ENCODE results near the gene ACSS1.
A peak's percentile ranks its signal among the peaks of the same experiment; 100 is the strongest.

ACSS1 gene

DNA sequence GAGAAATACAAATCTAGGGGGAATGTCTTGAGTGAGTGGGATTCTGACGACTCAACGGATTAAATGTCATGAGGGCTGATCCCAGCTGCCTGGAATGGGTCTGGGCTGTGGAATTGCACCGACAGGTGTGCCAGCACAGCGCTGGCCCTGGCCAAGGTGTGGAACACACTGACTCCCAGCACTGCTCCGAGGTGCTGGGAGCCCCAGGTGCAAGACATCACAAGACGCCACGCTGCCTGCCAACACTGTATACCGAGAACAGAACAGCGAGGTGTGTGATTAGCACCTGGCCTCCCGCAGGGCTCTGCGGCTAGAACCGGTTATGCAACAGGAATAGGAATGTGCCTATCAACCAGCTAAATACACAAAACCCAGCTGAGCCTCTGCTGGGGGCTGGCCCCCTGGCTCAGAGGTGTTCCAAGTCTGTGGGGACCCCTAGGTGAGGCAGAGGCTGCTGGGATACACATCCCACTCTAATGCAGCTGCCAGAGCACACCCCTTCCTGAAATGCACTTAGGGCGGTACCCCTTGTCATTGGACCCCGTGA lies 40.6 kb downstream of the ACSS1 start:
- Histone ChIP-seq H2AK5ac (ENCODE audit: low read length) (no peak overlapping the region), H2BK5ac (ENCODE audit: low read depth, low read length, poor library complexity) (no peak overlapping the region), H3K36me3 (ENCODE audit: control insufficient read depth in 1 of 2, insufficient read depth in 2 of 2, low read length in 2 of 2) (no peaks in the 10 kb centered on the region), H3K27ac (ENCODE audit: low read depth, low read length) (no peak overlapping the region), H3K14ac (ENCODE audit: low read length) (no peak overlapping the region), H3K4me2 (ENCODE audit: low read length) (no peak overlapping the region), H3K4me1 (ENCODE audit: control insufficient read depth in 1 of 2, insufficient read depth in 2 of 2, low read length in 2 of 2) (peaks cover 5 to 6% of the 10 kb centered on the region in 2 experiments), H3K23ac (ENCODE audit: low read length) (no peak overlapping the region), H3K9ac (ENCODE audit: low read length) (no peak overlapping the region), H4K91ac (ENCODE audit: low read depth, low read length) (no peak overlapping the region), H3K27me3 (ENCODE audit: insufficient read depth, low read length) (no peaks in the 10 kb centered on the region), H3K4me3 (ENCODE audit: low read depth, low read length) (no peak overlapping the region), H3K79me1 (ENCODE audit: low read length) (no peaks in the 10 kb centered on the region), H2BK120ac (ENCODE audit: insufficient read depth, low read length, poor library complexity) (no peak overlapping the region), H3K18ac (ENCODE audit: low read length) (no peak overlapping the region), H4K8ac (ENCODE audit: low read depth, low read length) (no peak overlapping the region), H3K9me3 (ENCODE audit: insufficient read depth, low read depth, low read length) (peaks cover 1% of the 10 kb centered on the region), H4K12ac (ENCODE audit: low read depth, low read length) (no peak overlapping the region), H2AFZ (ENCODE audit: insufficient read depth, low read length, poor library complexity) (no peak overlapping the region), H3K79me2 (ENCODE audit: control insufficient read depth, insufficient read depth, low read length, poor library complexity) (no peaks in the 10 kb centered on the region), H2BK12ac (ENCODE audit: low read length) (no peak overlapping the region), H3K4ac (ENCODE audit: low read depth, low read length) (no peak overlapping the region)
- DNase-seq = peak; percentile 76 to 84
- WGBS (ENCODE audit: extremely low coverage, insufficient coverage, insufficient read length) = no CpG with 5 or more reads among the region's 14 CpGs

DNA sequence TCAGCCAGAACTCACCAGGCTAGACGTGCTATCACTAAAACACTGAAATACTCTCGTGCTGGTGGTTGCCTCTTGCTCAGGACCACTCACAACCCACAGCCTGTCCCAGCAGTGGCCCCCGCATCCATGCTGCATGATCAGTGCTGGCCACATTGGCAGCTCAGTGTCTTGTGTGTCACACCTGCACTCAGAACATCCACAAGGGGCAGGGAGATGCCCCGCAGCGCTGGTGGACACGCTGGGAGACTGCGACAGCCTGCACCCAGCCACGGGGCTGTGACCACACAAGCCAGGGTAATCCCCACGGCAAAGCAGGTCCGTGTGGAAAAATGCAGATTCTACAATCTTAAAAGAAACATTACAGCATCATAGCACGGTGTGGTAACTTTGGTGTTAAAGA lies 41.5 kb downstream of the ACSS1 start:
- H3K9ac ChIP-seq (ENCODE audit: low read length) = no peak overlapping the region
- no CpG with 5 or more reads among the region's 11 CpGs for WGBS (ENCODE audit: extremely low coverage, insufficient coverage, insufficient read length)
- no peak overlapping the region for H3K14ac ChIP-seq (ENCODE audit: low read length)
- H2BK12ac ChIP-seq (ENCODE audit: low read length) = no peak overlapping the region
- no peak overlapping the region for H2BK120ac ChIP-seq (ENCODE audit: insufficient read depth, low read length, poor library complexity)
- no peak overlapping the region for H2BK5ac ChIP-seq (ENCODE audit: low read depth, low read length, poor library complexity)
- no peak overlapping the region for H4K8ac ChIP-seq (ENCODE audit: low read depth, low read length)
- no peak overlapping the region for H3K27ac ChIP-seq (ENCODE audit: low read depth, low read length)
- H3K36me3 ChIP-seq (ENCODE audit: control insufficient read depth in 1 of 2, insufficient read depth in 2 of 2, low read length in 2 of 2) = no peaks in the 10 kb centered on the region
- H3K27me3 ChIP-seq (ENCODE audit: insufficient read depth, low read length) = no peaks in the 10 kb centered on the region
- H2AFZ ChIP-seq (ENCODE audit: insufficient read depth, low read length, poor library complexity) = no peak overlapping the region
- no peak overlapping the region for H4K12ac ChIP-seq (ENCODE audit: low read depth, low read length)
- no peak overlapping the region for H3K23ac ChIP-seq (ENCODE audit: low read length)
- peak overlapping the region; percentile 6 for H3K4me3 ChIP-seq (ENCODE audit: low read depth, low read length)
- H3K4me1 ChIP-seq (ENCODE audit: control insufficient read depth in 1 of 2, insufficient read depth in 2 of 2, low read length in 2 of 2) = peaks cover 5 to 6% of the 10 kb centered on the region in 2 experiments
- DNase-seq = no peak
- H4K91ac ChIP-seq (ENCODE audit: low read depth, low read length) = no peak overlapping the region
- no peak overlapping the region for H3K4me2 ChIP-seq (ENCODE audit: low read length)
- no peak overlapping the region for H3K18ac ChIP-seq (ENCODE audit: low read length)
- no peak overlapping the region for H3K4ac ChIP-seq (ENCODE audit: low read depth, low read length)
- no peaks in the 10 kb centered on the region for H3K79me1 ChIP-seq (ENCODE audit: low read length)
- H3K9me3 ChIP-seq (ENCODE audit: insufficient read depth, low read depth, low read length) = no peaks in the 10 kb centered on the region
- H2AK5ac ChIP-seq (ENCODE audit: low read length) = no peak overlapping the region
- no peaks in the 10 kb centered on the region for H3K79me2 ChIP-seq (ENCODE audit: control insufficient read depth, insufficient read depth, low read length, poor library complexity)

DNA sequence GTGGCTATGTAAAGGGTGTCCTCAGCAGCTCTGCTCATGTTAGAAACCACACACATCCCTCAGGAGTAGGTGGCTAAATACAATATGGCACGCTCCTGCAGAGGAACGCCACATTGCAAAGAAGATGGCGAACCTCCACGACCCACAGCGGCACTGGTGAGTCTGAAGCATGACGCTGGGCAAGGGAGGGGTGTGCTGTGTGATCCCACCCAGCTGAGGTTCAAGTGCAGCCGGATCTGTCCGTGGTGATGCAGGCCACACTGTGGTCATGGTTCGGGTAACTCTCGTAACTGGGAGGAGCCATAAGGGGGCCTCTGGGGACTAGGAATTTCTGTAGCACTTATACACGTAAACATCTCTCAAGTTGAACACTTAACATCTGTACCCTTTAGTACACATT lies 42.0 kb downstream of the ACSS1 start:
- WGBS (ENCODE audit: extremely low coverage, insufficient coverage, insufficient read length) = no CpG with 5 or more reads among the region's 11 CpGs

DNA sequence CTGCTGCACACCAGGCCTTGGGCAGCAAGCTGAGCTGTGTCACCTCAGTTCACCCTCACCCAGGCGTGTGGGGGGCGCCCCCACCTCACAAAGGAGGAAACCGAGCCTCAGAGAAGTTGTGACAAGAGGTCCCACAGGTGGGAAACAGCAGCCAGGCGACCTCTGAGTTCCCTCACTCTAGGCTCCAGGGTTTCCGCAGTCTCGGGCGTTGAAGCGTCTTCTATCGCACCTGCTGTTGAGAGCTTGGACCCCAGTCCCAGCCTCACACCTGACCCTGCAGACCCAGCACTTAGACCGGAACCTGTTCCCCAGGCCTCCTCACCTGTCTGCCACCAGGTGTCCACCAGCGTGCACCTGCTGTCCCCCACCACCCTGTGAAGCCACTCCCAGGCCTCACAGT lies 43.1 kb downstream of the ACSS1 start:
- peaks cover 5 to 6% of the 10 kb centered on the region in 2 experiments for H3K4me1 ChIP-seq (ENCODE audit: control insufficient read depth in 1 of 2, insufficient read depth in 2 of 2, low read length in 2 of 2)
- no peak overlapping the region for H2AFZ ChIP-seq (ENCODE audit: insufficient read depth, low read length, poor library complexity)
- no peak overlapping the region for H2BK12ac ChIP-seq (ENCODE audit: low read length)
- no peak overlapping the region for H2BK5ac ChIP-seq (ENCODE audit: low read depth, low read length, poor library complexity)
- no peaks in the 10 kb centered on the region for H3K9me3 ChIP-seq (ENCODE audit: insufficient read depth, low read depth, low read length)
- no peaks in the 10 kb centered on the region for H3K79me1 ChIP-seq (ENCODE audit: low read length)
- H3K14ac ChIP-seq (ENCODE audit: low read length) = no peak overlapping the region
- H3K4ac ChIP-seq (ENCODE audit: low read depth, low read length) = no peak overlapping the region
- no peak overlapping the region for H3K18ac ChIP-seq (ENCODE audit: low read length)
- no peak overlapping the region for H3K9ac ChIP-seq (ENCODE audit: low read length)
- H3K4me2 ChIP-seq (ENCODE audit: low read length) = no peak overlapping the region
- no peak overlapping the region for H4K91ac ChIP-seq (ENCODE audit: low read depth, low read length)
- no peaks in the 10 kb centered on the region for H3K36me3 ChIP-seq (ENCODE audit: control insufficient read depth in 1 of 2, insufficient read depth in 2 of 2, low read length in 2 of 2)
- no peak overlapping the region for H4K8ac ChIP-seq (ENCODE audit: low read depth, low read length)
- no CpG with 5 or more reads among the region's 11 CpGs for WGBS (ENCODE audit: extremely low coverage, insufficient coverage, insufficient read length)
- H4K12ac ChIP-seq (ENCODE audit: low read depth, low read length) = no peak overlapping the region
- no peaks in the 10 kb centered on the region for H3K27me3 ChIP-seq (ENCODE audit: insufficient read depth, low read length)
- no peaks in the 10 kb centered on the region for H3K79me2 ChIP-seq (ENCODE audit: control insufficient read depth, insufficient read depth, low read length, poor library complexity)
- no peak for DNase-seq
- H3K23ac ChIP-seq (ENCODE audit: low read length) = no peak overlapping the region
- H3K27ac ChIP-seq (ENCODE audit: low read depth, low read length) = no peak overlapping the region
- H2BK120ac ChIP-seq (ENCODE audit: insufficient read depth, low read length, poor library complexity) = no peak overlapping the region
- H3K4me3 ChIP-seq (ENCODE audit: low read depth, low read length) = no peak overlapping the region
- no peak overlapping the region for H2AK5ac ChIP-seq (ENCODE audit: low read length)

More for the DNA sequence above, 42.0 kb downstream of the ACSS1 start:
- Histone ChIP-seq H3K79me1 (ENCODE audit: low read length) (no peaks in the 10 kb centered on the region), H4K91ac (ENCODE audit: low read depth, low read length) (no peak overlapping the region), H2BK5ac (ENCODE audit: low read depth, low read length, poor library complexity) (no peak overlapping the region), H3K36me3 (ENCODE audit: control insufficient read depth in 1 of 2, insufficient read depth in 2 of 2, low read length in 2 of 2) (no peaks in the 10 kb centered on the region), H2BK120ac (ENCODE audit: insufficient read depth, low read length, poor library complexity) (no peak overlapping the region), H2AFZ (ENCODE audit: insufficient read depth, low read length, poor library complexity) (no peak overlapping the region), H3K23ac (ENCODE audit: low read length) (no peak overlapping the region), H3K14ac (ENCODE audit: low read length) (no peak overlapping the region), H3K27me3 (ENCODE audit: insufficient read depth, low read length) (no peaks in the 10 kb centered on the region), H3K9ac (ENCODE audit: low read length) (no peak overlapping the region), H2BK12ac (ENCODE audit: low read length) (no peak overlapping the region), H4K12ac (ENCODE audit: low read depth, low read length) (no peak overlapping the region), H2AK5ac (ENCODE audit: low read length) (no peak overlapping the region), H3K18ac (ENCODE audit: low read length) (no peak overlapping the region), H3K4me3 (ENCODE audit: low read depth, low read length) (no peak overlapping the region), H3K79me2 (ENCODE audit: control insufficient read depth, insufficient read depth, low read length, poor library complexity) (no peaks in the 10 kb centered on the region), H3K9me3 (ENCODE audit: insufficient read depth, low read depth, low read length) (no peaks in the 10 kb centered on the region), H3K4me1 (ENCODE audit: control insufficient read depth in 1 of 2, insufficient read depth in 2 of 2, low read length in 2 of 2) (peaks cover 5 to 6% of the 10 kb centered on the region in 2 experiments), H3K4me2 (ENCODE audit: low read length) (no peak overlapping the region), H3K4ac (ENCODE audit: low read depth, low read length) (no peak overlapping the region), H4K8ac (ENCODE audit: low read depth, low read length) (no peak overlapping the region), H3K27ac (ENCODE audit: low read depth, low read length) (no peak overlapping the region)
- no peak for DNase-seq
